IPS-NIHi7 (cell line): ENCODE results near the gene PTPN12.
A peak's percentile ranks its signal among the peaks of the same experiment; 100 is the strongest.
"Not testable (repeated sequence)": the region's sequence is repeated elsewhere in the genome, so short reads cannot be mapped to it uniquely, and the experiment has no call there.

ENCODE experiments used
- DNase-seq: peaks from one replicate; pipeline ENCODE4 v3.0.0; 2012; ENCODE audit warnings: mixed read lengths; ENCODE audit errors: extremely low spot score

Gene PTPN12

GRCh38 chr7:77538281-77539212 is 1.5 kb downstream of the PTPN12 start:
- peak; percentile 71 for DNase-seq

GRCh38 chr7:77540402-77540822 is 3.3 kb downstream of the PTPN12 start:
- no peak for DNase-seq

GRCh38 chr7:77540993-77541392 is 3.9 kb downstream of the PTPN12 start:
- not testable (repeated sequence) for DNase-seq

- no peak for DNase-seq
These were observed 5.3 kb downstream of the PTPN12 start for GRCh38 chr7:77542409-77542808.

- no peak for DNase-seq
These were observed 5.8 kb downstream of the PTPN12 start for GRCh38 chr7:77542895-77543294.

GRCh38 chr7:77543910-77544309 is 6.8 kb downstream of the PTPN12 start:
- no peak for DNase-seq

- DNase-seq, result no peak
These were observed 7.4 kb downstream of the PTPN12 start for GRCh38 chr7:77544518-77544917.

GRCh38 chr7:77548206-77548605 is 11.1 kb downstream of the PTPN12 start:
- no peak for DNase-seq

GRCh38 chr7:77549106-77549870 is 12.2 kb downstream of the PTPN12 start:
- no peak for DNase-seq

GRCh38 chr7:77550586-77550985 is 13.5 kb downstream of the PTPN12 start:
- DNase-seq, result no peak

GRCh38 chr7:77553123-77553522 is 16.0 kb downstream of the PTPN12 start:
- no peak for DNase-seq

- no peak for DNase-seq
These were observed 21.3 kb downstream of the PTPN12 start for GRCh38 chr7:77558284-77558967.

GRCh38 chr7:77561352-77561751 is 24.3 kb downstream of the PTPN12 start:
- DNase-seq, result no peak

GRCh38 chr7:77563275-77563674 is 26.2 kb downstream of the PTPN12 start:
- DNase-seq, result no peak

GRCh38 chr7:77565917-77566316 is 28.8 kb downstream of the PTPN12 start:
- DNase-seq, result no peak

- DNase-seq, result no peak
These were observed 29.3 kb downstream of the PTPN12 start for GRCh38 chr7:77566421-77566820.

GRCh38 chr7:77569514-77570232 is 32.6 kb downstream of the PTPN12 start:
- DNase-seq, result no peak

GRCh38 chr7:77570330-77571011 is 33.4 kb downstream of the PTPN12 start:
- no peak for DNase-seq

GRCh38 chr7:77571801-77572200 is 34.7 kb downstream of the PTPN12 start:
- no peak for DNase-seq

GRCh38 chr7:77575187-77575586 is 38.1 kb downstream of the PTPN12 start:
- DNase-seq, result no peak

GRCh38 chr7:77576856-77577255 is 39.8 kb downstream of the PTPN12 start:
- DNase-seq, result no peak
